Osteoblast (primary cell): Measurements from ENCODE around the gene ITPR1. TPM values are rescaled to one million over a fixed set of nuclear protein-coding genes. Genes with fewer than 3 reads are reported as not detected.

Source experiments
- DNase-seq: peaks from one replicate; pipeline ENCODE4 v3.0.0; 2011; ENCODE audit warnings: low spot score, mixed read lengths; ENCODE audit not compliant: insufficient read length; ENCODE audit errors: missing footprints
- H2AFZ ChIP-seq: 2 replicates; pipeline ENCODE4 v1.6.0; 2011; ENCODE audit warnings: mild to moderate bottlenecking, low read length
- H3K27ac ChIP-seq: 2 replicates; pipeline ENCODE4 v1.5.1; 2011; ENCODE audit warnings: mild to moderate bottlenecking, low read depth, low read length, moderate library complexity
- H3K27me3 ChIP-seq: 2 replicates; pipeline ENCODE4 v1.6.0; 2012; ENCODE audit warnings: mild to moderate bottlenecking, control low read depth, inconsistent platforms, low read length, moderate library complexity; ENCODE audit not compliant: insufficient read depth
- H3K36me3 ChIP-seq: 2 replicates; pipeline ENCODE4 v1.5.1; 2011; ENCODE audit warnings: mild to moderate bottlenecking, low read length, control low read depth, moderate library complexity; ENCODE audit not compliant: insufficient read depth
- H3K4me1 ChIP-seq: 2 replicates; pipeline ENCODE4 v1.5.1; 2011; ENCODE audit warnings: mild to moderate bottlenecking, low read length, control low read depth, moderate library complexity; ENCODE audit not compliant: insufficient read depth
- H3K4me2 ChIP-seq: 2 replicates; pipeline ENCODE4 v1.6.0; 2011; ENCODE audit warnings: mild to moderate bottlenecking, low read length; ENCODE audit not compliant: insufficient read depth
- H3K4me3 ChIP-seq: fragments of 200-600 bp; sonication (generic); 3 replicates; pipeline ENCODE4 v1.5.1; 2012; ENCODE audit warnings: mild to moderate bottlenecking, low read length, inconsistent platforms; ENCODE audit not compliant: insufficient read depth
- H3K79me2 ChIP-seq: 2 replicates; pipeline ENCODE4 v1.6.0; 2012; ENCODE audit warnings: mild to moderate bottlenecking, low read length, control low read depth, inconsistent platforms; ENCODE audit not compliant: insufficient read depth
- H3K9me3 ChIP-seq: 2 replicates; pipeline ENCODE4 v1.5.1; 2011; ENCODE audit warnings: low read depth, low read length, control low read depth
- H4K20me1 ChIP-seq: 2 replicates; pipeline ENCODE4 v1.6.0; 2012; ENCODE audit warnings: mild to moderate bottlenecking, low read length, control low read depth; ENCODE audit not compliant: insufficient read depth
- total RNA-seq: library from RNA; depleted of rRNA; stranded (reverse); fragments of >200 nt; gene quantifications from 2 replicates; pipeline ENCODE4 v1.2.3, GENCODE V29; 2012
- TF ChIP-seq, protein P1 (sequence below): IDR thresholded peaks from 2 replicates; pipeline ENCODE4 v1.5.1; 2011; ENCODE audit warnings: mild to moderate bottlenecking, low read depth, low read length, moderate library complexity; ENCODE audit errors: extremely low read depth

The ITPR1 gene
- total RNA-seq, 1 donor, result 16.6 TPM

DNA sequence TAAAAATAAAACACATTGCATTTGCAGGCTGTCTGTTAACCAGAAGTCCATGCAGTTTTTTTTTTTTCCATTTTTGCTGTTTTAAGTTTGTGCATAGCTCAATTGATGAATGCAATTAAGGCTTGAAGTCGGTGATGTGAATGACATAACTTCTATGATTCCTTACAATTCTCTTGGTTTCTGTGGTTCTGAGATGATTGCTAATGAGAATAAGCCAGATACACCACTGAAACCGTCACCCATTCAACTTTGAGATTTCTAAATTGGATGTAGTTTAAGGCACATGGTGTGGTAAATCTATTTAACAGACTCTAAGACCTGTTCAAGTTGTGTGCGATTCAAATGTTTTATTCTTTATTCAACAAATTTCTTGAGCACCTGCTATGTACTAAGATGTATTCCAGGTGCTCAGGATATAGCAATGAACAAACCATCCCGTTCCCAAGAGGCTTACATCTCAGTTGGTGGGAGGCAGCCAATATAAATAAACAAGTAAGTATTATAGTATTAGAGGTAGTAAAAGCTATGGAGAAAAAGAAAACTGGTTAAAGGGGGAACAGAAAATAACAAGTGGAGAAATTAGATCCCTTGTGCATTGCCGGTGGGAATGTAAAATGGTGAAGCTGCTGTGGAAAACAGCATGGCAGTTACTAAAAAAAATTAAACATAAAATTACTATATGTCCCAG, 4.0 kb downstream of the ITPR1 start:
- Histone ChIP-seq H3K27me3 (peaks cover 2% of the 10 kb centered on the region), H2AFZ (no peak overlapping the region), H3K4me3 (no peak overlapping the region), H3K79me2 (no peaks in the 10 kb centered on the region), H3K4me1 (peaks cover 15% of the 10 kb centered on the region), H3K9me3 (no peaks in the 10 kb centered on the region), H3K36me3 (no peaks in the 10 kb centered on the region), H4K20me1 (no peaks in the 10 kb centered on the region), H3K27ac (no peak overlapping the region), H3K4me2 (no peak overlapping the region)
- no peak for DNase-seq
- TF ChIP-seq, protein P1, sequence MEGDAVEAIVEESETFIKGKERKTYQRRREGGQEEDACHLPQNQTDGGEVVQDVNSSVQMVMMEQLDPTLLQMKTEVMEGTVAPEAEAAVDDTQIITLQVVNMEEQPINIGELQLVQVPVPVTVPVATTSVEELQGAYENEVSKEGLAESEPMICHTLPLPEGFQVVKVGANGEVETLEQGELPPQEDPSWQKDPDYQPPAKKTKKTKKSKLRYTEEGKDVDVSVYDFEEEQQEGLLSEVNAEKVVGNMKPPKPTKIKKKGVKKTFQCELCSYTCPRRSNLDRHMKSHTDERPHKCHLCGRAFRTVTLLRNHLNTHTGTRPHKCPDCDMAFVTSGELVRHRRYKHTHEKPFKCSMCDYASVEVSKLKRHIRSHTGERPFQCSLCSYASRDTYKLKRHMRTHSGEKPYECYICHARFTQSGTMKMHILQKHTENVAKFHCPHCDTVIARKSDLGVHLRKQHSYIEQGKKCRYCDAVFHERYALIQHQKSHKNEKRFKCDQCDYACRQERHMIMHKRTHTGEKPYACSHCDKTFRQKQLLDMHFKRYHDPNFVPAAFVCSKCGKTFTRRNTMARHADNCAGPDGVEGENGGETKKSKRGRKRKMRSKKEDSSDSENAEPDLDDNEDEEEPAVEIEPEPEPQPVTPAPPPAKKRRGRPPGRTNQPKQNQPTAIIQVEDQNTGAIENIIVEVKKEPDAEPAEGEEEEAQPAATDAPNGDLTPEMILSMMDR, result no peak

DNA sequence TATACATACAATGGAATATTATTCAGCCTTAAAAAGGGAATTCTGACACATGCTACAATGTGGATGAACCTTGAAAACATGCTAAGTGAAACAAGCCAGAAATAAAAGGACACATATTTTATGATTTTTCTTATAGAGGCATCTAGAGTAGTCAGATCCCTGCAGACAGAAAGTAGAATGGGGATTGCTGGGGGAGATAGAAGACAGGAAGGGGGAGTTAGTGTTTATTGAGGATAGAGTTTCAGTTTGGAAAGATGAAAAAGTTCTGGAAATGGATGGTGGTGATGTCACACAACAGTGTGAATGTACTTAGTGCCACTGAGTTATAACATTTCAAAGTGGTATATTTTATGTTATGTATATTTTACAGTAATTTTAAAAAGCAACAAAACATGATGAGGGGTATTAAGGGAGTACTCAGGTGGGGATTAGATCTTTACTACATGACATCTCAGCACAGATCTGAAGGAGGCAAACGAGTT, 4.7 kb downstream of the ITPR1 start:
- Histone ChIP-seq H3K79me2 (no peaks in the 10 kb centered on the region), H4K20me1 (no peaks in the 10 kb centered on the region), H3K4me1 (peaks cover 8% of the 10 kb centered on the region), H3K27ac (no peak overlapping the region), H3K27me3 (no peaks in the 10 kb centered on the region), H3K9me3 (no peaks in the 10 kb centered on the region), H2AFZ (no peak overlapping the region), H3K4me2 (no peak overlapping the region), H3K4me3 (no peak overlapping the region), H3K36me3 (no peaks in the 10 kb centered on the region)
- TF ChIP-seq, protein P1, result no peak
- peak; percentile 41 for DNase-seq

DNA sequence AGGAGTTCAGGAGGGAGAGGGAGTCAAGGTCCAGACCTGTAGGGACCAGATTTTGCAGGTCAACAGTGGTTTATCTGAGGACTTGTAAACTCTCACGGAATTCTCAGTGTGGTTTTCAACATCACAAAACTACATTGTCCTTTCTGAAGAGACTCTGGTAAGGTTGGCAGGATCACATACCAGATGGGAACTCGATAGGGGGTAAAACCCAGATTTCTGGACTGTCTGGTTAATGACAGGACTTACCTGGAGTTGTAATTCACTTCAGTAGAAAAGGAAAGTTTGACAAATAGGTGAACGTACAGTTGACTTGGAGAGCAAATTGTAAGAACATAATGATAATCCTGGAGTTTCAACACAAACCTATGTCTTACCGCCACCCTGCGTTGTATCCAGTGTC, 5.3 kb downstream of the ITPR1 start:
- Histone ChIP-seq H3K4me2 (no peak overlapping the region), H3K79me2 (no peaks in the 10 kb centered on the region), H4K20me1 (no peaks in the 10 kb centered on the region), H3K9me3 (no peaks in the 10 kb centered on the region), H3K36me3 (no peaks in the 10 kb centered on the region), H3K27me3 (no peaks in the 10 kb centered on the region), H3K4me1 (peaks cover 8% of the 10 kb centered on the region), H2AFZ (no peak overlapping the region), H3K4me3 (no peak overlapping the region), H3K27ac (no peak overlapping the region)
- DNase-seq, result no peak
- TF ChIP-seq, protein P1, result no peak

DNA sequence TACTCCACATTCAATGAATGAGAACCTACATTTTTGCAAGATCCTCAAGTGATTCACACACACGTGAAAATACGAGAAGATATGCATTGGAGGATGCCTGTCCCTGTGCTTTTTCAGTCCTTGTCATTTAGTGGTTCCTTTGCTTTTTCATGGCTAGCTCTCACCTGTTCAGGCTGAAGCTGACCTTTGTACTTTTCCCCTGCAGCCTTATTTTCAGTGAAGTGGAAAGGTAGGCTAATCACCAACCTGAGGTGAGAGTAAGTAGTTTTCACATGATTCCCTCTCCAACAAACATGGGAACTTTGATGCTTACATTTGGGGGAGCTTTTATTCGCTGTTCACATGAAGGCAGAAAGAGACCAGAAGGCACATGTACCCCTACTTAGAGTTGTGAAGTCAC, 8.3 kb downstream of the ITPR1 start:
- Histone ChIP-seq H3K27me3 (no peaks in the 10 kb centered on the region), H3K36me3 (no peaks in the 10 kb centered on the region), H3K27ac (no peak overlapping the region), H4K20me1 (no peaks in the 10 kb centered on the region), H3K4me3 (no peak overlapping the region), H3K4me2 (no peak overlapping the region), H3K4me1 (peaks cover 13% of the 10 kb centered on the region), H2AFZ (no peak overlapping the region), H3K9me3 (no peaks in the 10 kb centered on the region), H3K79me2 (no peaks in the 10 kb centered on the region)
- DNase-seq, result no peak
- TF ChIP-seq, protein P1, result no peak
